H1 (cell line): ENCODE results near the gene ZCRB1. TPM values are rescaled to one million over a fixed set of nuclear protein-coding genes. Genes with fewer than 3 reads are reported as not detected.

Source experiments
- CTCF ChIA-PET: fragments of 300-600 bp; sonication (Branson Sonifier 250); formaldehyde crosslinking; loops from one replicate; lab custom pipeline; 2021; ENCODE audit not compliant: partially characterized antibody; lab: Charles Lee
- POLR2A ChIA-PET: fragments of 300-600 bp; sonication (Branson Sonifier 250); formaldehyde crosslinking; loops from one replicate; lab custom pipeline; 2021; ENCODE audit warnings: inconsistent platforms; ENCODE audit not compliant: partially characterized antibody; lab: Charles Lee
- DNase-seq, 2 experiments: peaks; one replicate each; pipeline versions ENCODE4 v3.0.0 to v3.0.0-alpha.2; 2010 to 2022; ENCODE audit warnings: low spot score in 2 of 2, low read depth in 1 of 2, mixed read lengths in 1 of 2
- FAIRE-seq: peaks from 2 replicates; lab custom pipeline; 2011; peaks lifted over from hg19 to GRCh38; lab: Jason Lieb, UNC
- H2AFZ ChIP-seq: 2 replicates; pipeline ENCODE4 v1.8.1; 2012; ENCODE audit warnings: low read length, inconsistent platforms
- H2AK5ac ChIP-seq: 2 replicates; pipeline ENCODE4 v1.6.1; 2013; ENCODE audit warnings: low read depth, low read length
- H2BK120ac ChIP-seq: replicated peaks from 2 replicates; pipeline ENCODE3; 2013; ENCODE audit warnings: low read depth, low read length, inconsistent platforms
- H2BK12ac ChIP-seq: 2 replicates; pipeline ENCODE4 v1.6.1; 2013; ENCODE audit warnings: low read depth, low read length
- H2BK15ac ChIP-seq: 2 replicates; pipeline ENCODE4 v1.6.1; 2013; ENCODE audit warnings: low read length
- H2BK20ac ChIP-seq: 2 replicates; pipeline ENCODE4 v1.6.1; 2013; ENCODE audit warnings: low read length
- H2BK5ac ChIP-seq: 2 replicates; pipeline ENCODE4 v1.6.1; 2013; ENCODE audit warnings: low read depth, low read length
- H3K14ac ChIP-seq: 2 replicates; pipeline ENCODE4 v1.6.1; 2013; ENCODE audit warnings: inconsistent platforms; ENCODE audit not compliant: insufficient read length
- H3K18ac ChIP-seq: 2 replicates; pipeline ENCODE4 v1.6.1; 2013; ENCODE audit warnings: low read length; ENCODE audit errors: extremely low read depth
- H3K23ac ChIP-seq: 2 replicates; pipeline ENCODE4 v1.6.1; 2013; ENCODE audit warnings: inconsistent platforms; ENCODE audit not compliant: insufficient read length
- H3K23me2 ChIP-seq: 2 replicates; pipeline ENCODE4 v1.6.1; 2013; ENCODE audit warnings: low read depth, low read length
- H3K27ac ChIP-seq: 2 replicates; pipeline ENCODE4 v1.6.1; 2011; ENCODE audit warnings: low read depth, low read length, inconsistent platforms
- H3K27me3 ChIP-seq, 4 experiments: replicated peaks in 1 of 4; 1 replicate in 1 of 4; 2 replicates in 3 of 4; pipeline versions ENCODE4 v1.6.1 to v1.8.1; 2011 to 2013; ENCODE audit warnings: low read length in 3 of 4, mild to moderate bottlenecking in 3 of 4, inconsistent platforms in 2 of 4, mixed read lengths in 2 of 4, moderate library complexity in 1 of 4; ENCODE audit not compliant: control insufficient read depth in 3 of 4, insufficient read depth in 3 of 4; ENCODE audit errors: extremely low read depth in 1 of 4
- H3K36me3 ChIP-seq, 4 experiments: 2 replicates each; pipeline versions ENCODE4 v1.6.1 to v1.8.1; 2011 to 2013; ENCODE audit warnings: mild to moderate bottlenecking in 4 of 4, low read length in 3 of 4, moderate library complexity in 2 of 4, control low read depth in 1 of 4, inconsistent platforms in 1 of 4; ENCODE audit not compliant: insufficient read depth in 4 of 4, control insufficient read depth in 2 of 4
- H3K4ac ChIP-seq: replicated peaks from 2 replicates; pipeline ENCODE3; 2013; ENCODE audit warnings: low read length, low read depth, mixed read lengths, inconsistent platforms; ENCODE audit not compliant: insufficient read length
- H3K4me1 ChIP-seq, 4 experiments: replicated peaks in 1 of 4; 1 replicate in 1 of 4; 2 replicates in 3 of 4; pipeline versions ENCODE4 v1.6.1 to v1.8.1; 2011 to 2013; ENCODE audit warnings: low read length in 3 of 4, inconsistent platforms in 2 of 4, mixed read lengths in 1 of 4; ENCODE audit not compliant: insufficient read depth in 4 of 4, control insufficient read depth in 3 of 4
- H3K4me2 ChIP-seq, 2 experiments: 2 replicates each; pipeline versions ENCODE4 v1.6.1 to v1.8.1; 2011 to 2013; ENCODE audit warnings: low read depth in 2 of 2, low read length in 2 of 2, control low read depth in 1 of 2, inconsistent platforms in 1 of 2, mild to moderate bottlenecking in 1 of 2; ENCODE audit not compliant: insufficient read depth in 1 of 2
- H3K4me3 ChIP-seq, 4 experiments: fragments of 200-600, 300-600 bp in 1 of 4; sonication (generic), shearing (Covaris generic), sonication (Bioruptor Twin) in 1 of 4; 2 replicates each; pipeline versions ENCODE4 v1.5.1 to v1.8.1; 2011 to 2016; ENCODE audit warnings: low read length in 4 of 4, low read depth in 3 of 4, control low read depth in 2 of 4, inconsistent platforms in 2 of 4, mild to moderate bottlenecking in 2 of 4, mixed read lengths in 1 of 4, moderate library complexity in 1 of 4; ENCODE audit not compliant: insufficient read depth in 2 of 4; ENCODE audit errors: extremely low read depth in 1 of 4
- H3K56ac ChIP-seq: replicated peaks from 2 replicates; pipeline ENCODE3; 2013; ENCODE audit warnings: low read depth, mild to moderate bottlenecking, mixed read lengths, low read length, inconsistent platforms; ENCODE audit not compliant: insufficient read length
- H3K79me1 ChIP-seq: 2 replicates; pipeline ENCODE4 v1.6.1; 2013; ENCODE audit warnings: low read depth, low read length, control low read depth
- H3K79me2 ChIP-seq, 2 experiments: 2 replicates each; pipeline versions ENCODE4 v1.6.1 to v1.8.1; 2012 to 2013; ENCODE audit warnings: low read length in 2 of 2, mild to moderate bottlenecking in 2 of 2, inconsistent platforms in 1 of 2; ENCODE audit not compliant: insufficient read depth in 2 of 2, control insufficient read depth in 1 of 2
- H3K9ac ChIP-seq, 4 experiments: replicated peaks in 1 of 4; 1 replicate in 1 of 4; 2 replicates in 3 of 4; pipeline versions ENCODE4 v1.6.1 to v1.8.1; 2011 to 2013; ENCODE audit warnings: low read depth in 3 of 4, low read length in 3 of 4, control low read depth in 2 of 4, mild to moderate bottlenecking in 2 of 4, moderate library complexity in 2 of 4, inconsistent platforms in 1 of 4; ENCODE audit errors: extremely low read depth in 1 of 4
- H3K9me3 ChIP-seq, 2 experiments: 2 replicates each; pipeline versions ENCODE4 v1.6.1 to v1.8.1; 2012 to 2013; ENCODE audit warnings: mild to moderate bottlenecking in 2 of 2, moderate library complexity in 2 of 2, control low read depth in 1 of 2, inconsistent platforms in 1 of 2, low read depth in 1 of 2, low read length in 1 of 2, mixed read lengths in 1 of 2; ENCODE audit not compliant: insufficient read depth in 2 of 2
- H4K20me1 ChIP-seq, 2 experiments: replicated peaks in 1 of 2; 2 replicates each; pipeline versions ENCODE3 to v1.8.1; 2011 to 2013; ENCODE audit warnings: inconsistent platforms in 2 of 2, low read length in 2 of 2, mild to moderate bottlenecking in 1 of 2; ENCODE audit not compliant: insufficient read depth in 2 of 2, control insufficient read depth in 1 of 2
- H4K5ac ChIP-seq: 2 replicates; pipeline ENCODE4 v1.6.1; 2013; ENCODE audit warnings: low read length, low read depth, mixed read lengths, inconsistent platforms; ENCODE audit not compliant: insufficient read length
- H4K8ac ChIP-seq: 2 replicates; pipeline ENCODE4 v1.8.0; 2013; ENCODE audit warnings: mild to moderate bottlenecking, moderate library complexity, low read length, inconsistent platforms; ENCODE audit not compliant: insufficient read depth; ENCODE audit errors: extremely low read depth
- H4K91ac ChIP-seq: replicated peaks from 2 replicates; pipeline ENCODE3; 2013; ENCODE audit warnings: low read length, mixed read lengths, inconsistent platforms; ENCODE audit not compliant: insufficient read length
- FOSL1 ChIP-seq: IDR thresholded peaks from 2 replicates; pipeline ENCODE4 v1.6.1; 2011; ENCODE audit warnings: mild to moderate bottlenecking, low read depth, low read length, moderate library complexity; ENCODE audit not compliant: insufficient read depth
- GABPA ChIP-seq: IDR thresholded peaks from 2 replicates; pipeline ENCODE4 v1.6.1; 2011; ENCODE audit warnings: mild to moderate bottlenecking, low read length, moderate library complexity, borderline replicate concordance; ENCODE audit not compliant: insufficient read depth
- SIN3A ChIP-seq, 2 experiments: IDR thresholded peaks in 1 of 2; conservative IDR thresholded peaks in 1 of 2; 2 replicates each; pipeline ENCODE4 v1.6.1; 2011 to 2012; ENCODE audit warnings: low read length in 2 of 2, improper control_type of control experiment in 1 of 2, low read depth in 1 of 2, mild to moderate bottlenecking in 1 of 2
- SIRT6 ChIP-seq: IDR thresholded peaks from one replicate; pipeline ENCODE4 v1.7.1; 2012; ENCODE audit warnings: low read length, inconsistent platforms
- WGBS, 2 experiments: shearing (Covaris generic) in 1 of 2; methylation state at CpG; one replicate each; pipeline versions ENCODE4 v1.1.6 to v1.1.7; 2013 to 2015; ENCODE audit warnings: low lambda C conversion rate in 2 of 2, mixed read lengths in 2 of 2, inconsistent platforms in 1 of 2, low coverage in 1 of 2, missing lambda C conversion rate in 1 of 2; ENCODE audit not compliant: insufficient replicate concordance in 2 of 2, insufficient coverage in 1 of 2, insufficient read length in 1 of 2; ENCODE audit errors: extremely low coverage in 1 of 2, missing lambda C conversion rate in 1 of 2; 5-methylcytosine and 5-hydroxymethylcytosine counted together
- polyA plus RNA-seq, 7 experiments: library from polyadenylated mRNA; depleted of rRNA in 3 of 7; stranded (reverse) in 5 of 7; unstranded in 2 of 7; fragments of >200 nt in 5 of 7; fragments of 200-250 nt in 2 of 7; gene quantifications; 1 replicate in 5 of 7; 2 replicates in 1 of 7; 4 replicates in 1 of 7; pipeline versions ENCODE4 v1.2.1 to v1.2.3, GENCODE V29; 2011 to 2013; ENCODE audit warnings: missing spikeins in 2 of 7, mixed read lengths in 2 of 7
- total RNA-seq: library from RNA; stranded (reverse); fragmentation: NEBNext Ultra II Directional; extraction: Animal tissue kit (Norgen Biotek cat#: 25700); gene quantifications from 2 replicates; pipeline ENCODE4 v1.2.1, GENCODE V29; 2021

ZCRB1 gene
- total and polyA plus RNA-seq, 2 of the 8 experiments (the other 6 are each of a cell fraction or from before 2014, with no cell fraction given): 22.0 to 52.5 TPM

GRCh38 chr12:42306297-42306696, 19.6 kb downstream of the ZCRB1 start:
- Histone ChIP-seq H3K79me2 (no peaks in the 10 kb centered on the region), H3K27ac (no peak overlapping the region), H3K27me3 (no peaks in the 10 kb centered on the region), H3K56ac (no peak overlapping the region), H3K4ac (no peak overlapping the region), H3K79me1 (no peaks in the 10 kb centered on the region), H2BK20ac (no peak overlapping the region), H2BK15ac (no peak overlapping the region), H3K9me3 (0 out of 4 replicates have a peak, but pooled peaks cover 0 to 3% of the 10 kb centered on the region in 2 experiments), H3K18ac (no peak overlapping the region), H3K36me3 (no peaks in the 10 kb centered on the region), H2BK5ac (no peak overlapping the region), H3K23ac (no peak overlapping the region), H2BK12ac (no peak overlapping the region), H3K4me3 (no peak overlapping the region), H3K4me1 (no peaks in the 10 kb centered on the region), H3K4me2 (no peak overlapping the region), H2AK5ac (no peak overlapping the region), H4K5ac (no peak overlapping the region), H4K8ac (no peak overlapping the region), H2AFZ (no peak overlapping the region), H4K91ac (no peak overlapping the region), H3K14ac (no peak overlapping the region), H3K23me2 (peaks cover 3% of the 10 kb centered on the region; the same call in 1 of the 2 replicates), H3K9ac (no peak overlapping the region), H2BK120ac (no peak overlapping the region), H4K20me1 (no peaks in the 10 kb centered on the region)
- FAIRE-seq: no peak
- 88% methylated on average over 3 of the region's 3 CpGs; no CpG with 5 or more reads in 1 of the 2 experiments for WGBS, 2 experiments
- ChIA-PET POLR2A (no interaction called here), CTCF (interaction anchor here (1.8 kb wide), 1 partner anchor 10 kb away, joined by 6 read pairs; no protein-coding TSS in a partner anchor)
- DNase-seq: no peak
- TF ChIP-seq FOSL1 (no peak), SIRT6 (no peak), SIN3A (conservative IDR thresholded peaks at IDR 0.05 in 1 of 2, IDR thresholded peaks at IDR 0.05 in 1 of 2; ENCODE audit: low read depth in 1 of 2, low read length in 2 of 2) (no peak), GABPA (no peak)
